HEK293T (cell line): ENCODE data around the gene ABHD17A.

Source experiments
- CTCF ChIA-PET: fragments of 350-600 bp; formaldehyde crosslinking; extraction: SDS; loops from one replicate; lab custom pipeline; 2021; ENCODE audit warnings: antibody characterized with exemption, inconsistent platforms; lab: Yijun Ruan, JAX
- POLR2A ChIA-PET: fragments of 350-600 bp; formaldehyde crosslinking; extraction: SDS; loops from one replicate; lab custom pipeline; 2020; ENCODE audit warnings: antibody characterized with exemption, inconsistent platforms; lab: Yijun Ruan, JAX
- DNase-seq: peaks from one replicate; pipeline ENCODE4 v3.0.0; 2012; ENCODE audit warnings: mixed read lengths; ENCODE audit errors: extremely low spot score
- ARNT ChIP-seq: fragments of 450-650 bp; IDR thresholded peaks from 2 replicates; pipeline ENCODE4 v1.6.1; 2017; ENCODE audit warnings: mild to moderate bottlenecking
- BHLHE40 ChIP-seq: fragments of 450-650 bp; IDR thresholded peaks from 2 replicates; pipeline ENCODE4 v1.6.1; 2016; ENCODE audit warnings: mild to moderate bottlenecking, moderate library complexity, borderline replicate concordance
- CTBP1 ChIP-seq: fragments of 450-650 bp; IDR thresholded peaks from 2 replicates; pipeline ENCODE4 v1.6.1; 2016; ENCODE audit warnings: borderline replicate concordance
- ELF4 ChIP-seq: fragments of 450-650 bp; IDR thresholded peaks from 2 replicates; pipeline ENCODE4 v1.6.1; 2017; ENCODE audit warnings: antibody characterized with exemption
- FOXA1 ChIP-seq: fragments of 450-650 bp; IDR thresholded peaks from 2 replicates; pipeline ENCODE4 v1.6.1; 2016; ENCODE audit warnings: mild to moderate bottlenecking
- FOXK2 ChIP-seq: fragments of 450-650 bp; IDR thresholded peaks from 2 replicates; pipeline ENCODE4 v1.6.1; 2016; ENCODE audit warnings: mild to moderate bottlenecking
- FOXM1 ChIP-seq: fragments of 450-650 bp; IDR thresholded peaks from 2 replicates; pipeline ENCODE4 v1.6.1; 2017; ENCODE audit warnings: mild to moderate bottlenecking, borderline replicate concordance
- HDGF ChIP-seq: fragments of 450-650 bp; IDR thresholded peaks from 2 replicates; pipeline ENCODE4 v1.6.1; 2017; ENCODE audit warnings: antibody characterized with exemption, borderline replicate concordance
- L3MBTL2 ChIP-seq: fragments of 450-650 bp; conservative IDR thresholded peaks from 2 replicates; pipeline ENCODE4 v1.6.1; 2016; ENCODE audit warnings: mild to moderate bottlenecking
- LEF1 ChIP-seq: fragments of 450-650 bp; IDR thresholded peaks from 2 replicates; pipeline ENCODE4 v1.6.1; 2017; ENCODE audit warnings: mild to moderate bottlenecking, borderline replicate concordance
- NFRKB ChIP-seq: fragments of 450-650 bp; IDR thresholded peaks from 2 replicates; pipeline ENCODE4 v1.6.1; 2016; ENCODE audit warnings: mild to moderate bottlenecking, moderate library complexity
- SP1 ChIP-seq: fragments of 450-650 bp; IDR thresholded peaks from 2 replicates; pipeline ENCODE4 v1.6.1; 2017
- SUZ12 ChIP-seq: fragments of 450-650 bp; IDR thresholded peaks from 2 replicates; pipeline ENCODE4 v1.6.1; 2016; ENCODE audit warnings: mild to moderate bottlenecking
- TARDBP ChIP-seq: fragments of 450-650 bp; IDR thresholded peaks from 2 replicates; pipeline ENCODE4 v1.6.1; 2016
- ZNF384 ChIP-seq: fragments of 450-650 bp; IDR thresholded peaks from 2 replicates; pipeline ENCODE4 v1.6.1; 2016
- TF ChIP-seq, protein P1 (sequence below): fragments of 450-650 bp; IDR thresholded peaks from 2 replicates; pipeline ENCODE4 v1.6.1; 2016

The ABHD17A gene

DNA sequence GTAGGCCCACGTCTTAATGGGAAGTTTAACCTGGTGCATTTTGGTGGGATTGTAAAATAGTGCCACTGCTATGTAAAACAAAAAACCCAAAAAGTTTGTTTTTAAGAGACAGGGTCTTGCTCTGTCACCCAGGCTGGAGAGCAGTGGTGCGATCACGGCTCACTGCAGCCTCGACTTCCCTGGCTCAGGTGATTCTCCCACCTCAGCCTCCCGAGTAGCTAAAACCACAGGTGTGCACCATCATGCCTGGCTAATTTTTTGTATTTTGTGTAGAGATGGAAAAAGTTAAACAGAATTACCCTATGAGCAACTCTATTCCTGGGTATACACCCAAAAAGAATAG, 36.2 kb downstream of the ABHD17A start:
- ChIA-PET CTCF (interaction anchor here (0.6 to 2.1 kb wide), 3 partner anchors 10 to 933 kb away, joined by 3 to 9 read pairs (median 3); no protein-coding TSS in a partner anchor), POLR2A (interaction anchor here (1.3 to 1.4 kb wide), 2 partner anchors 27 to 48 kb away, joined by 3 to 5 read pairs; no protein-coding TSS in a partner anchor)
- no peak for TF ChIP-seq BHLHE40
- TF ChIP-seq ZNF384: no peak
- TF ChIP-seq SUZ12: no peak
- no peak for TF ChIP-seq TARDBP
- no peak for TF ChIP-seq CTBP1
- no peak for TF ChIP-seq LEF1
- no peak for TF ChIP-seq FOXK2
- no peak for TF ChIP-seq SP1
- TF ChIP-seq FOXA1: no peak
- TF ChIP-seq HDGF: no peak
- no peak for TF ChIP-seq NFRKB
- no peak for TF ChIP-seq ELF4
- no peak for TF ChIP-seq ARNT
- TF ChIP-seq FOXM1: no peak
- TF ChIP-seq, protein P1, sequence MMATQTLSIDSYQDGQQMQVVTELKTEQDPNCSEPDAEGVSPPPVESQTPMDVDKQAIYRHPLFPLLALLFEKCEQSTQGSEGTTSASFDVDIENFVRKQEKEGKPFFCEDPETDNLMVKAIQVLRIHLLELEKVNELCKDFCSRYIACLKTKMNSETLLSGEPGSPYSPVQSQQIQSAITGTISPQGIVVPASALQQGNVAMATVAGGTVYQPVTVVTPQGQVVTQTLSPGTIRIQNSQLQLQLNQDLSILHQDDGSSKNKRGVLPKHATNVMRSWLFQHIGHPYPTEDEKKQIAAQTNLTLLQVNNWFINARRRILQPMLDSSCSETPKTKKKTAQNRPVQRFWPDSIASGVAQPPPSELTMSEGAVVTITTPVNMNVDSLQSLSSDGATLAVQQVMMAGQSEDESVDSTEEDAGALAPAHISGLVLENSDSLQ: no peak
- TF ChIP-seq L3MBTL2: no peak
- DNase-seq: no peak

DNA sequence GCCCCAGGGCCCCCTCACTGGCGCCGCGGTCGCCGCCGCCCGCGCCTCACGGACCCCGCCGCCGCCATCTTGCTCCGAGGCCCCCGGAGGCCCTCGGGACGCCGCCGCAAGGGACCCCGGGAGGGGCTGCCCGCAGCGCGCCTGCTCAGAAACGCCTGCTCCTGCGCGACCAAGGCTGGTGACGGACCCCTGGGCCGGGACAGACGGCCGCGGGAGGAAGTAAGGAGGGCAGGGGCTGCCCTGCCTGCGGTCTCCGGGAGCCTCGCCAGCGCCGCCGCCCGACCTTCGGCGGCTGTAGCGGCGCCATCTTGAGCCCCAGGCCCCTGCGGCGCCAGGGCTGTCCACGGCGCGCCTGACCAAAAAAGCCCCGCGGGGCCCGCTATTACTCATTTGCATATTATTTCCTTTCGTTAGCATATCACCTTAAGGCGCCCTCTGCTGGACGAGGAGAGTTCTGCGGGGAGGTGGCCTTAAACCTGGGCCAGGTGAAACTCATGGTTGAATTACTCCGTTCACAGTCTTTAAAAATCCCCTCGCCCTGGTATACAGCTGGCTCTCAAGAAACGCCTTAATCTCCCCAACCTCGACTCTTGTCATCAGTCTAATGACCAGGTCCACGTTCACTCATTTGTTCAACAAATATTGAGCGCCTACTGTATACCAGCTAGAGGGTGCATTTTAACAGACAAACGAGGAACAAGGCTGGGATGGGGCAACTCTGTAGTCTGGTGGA, 36.7 kb downstream of the ABHD17A start, which contains the start of gene REXO1:
REXO1 (minus strand) TSS at position 85 of the 733 bp plus-strand sequence. CDS start 125 bp downstream, outside the sequence.
- ChIA-PET CTCF (interaction anchor here (0.6 to 2.1 kb wide), 2 partner anchors 10 kb away, joined by 3 to 9 read pairs; no protein-coding TSS in a partner anchor), POLR2A (interaction anchor here (1.3 to 1.4 kb wide), 2 partner anchors 28 to 49 kb away, joined by 3 to 5 read pairs; no protein-coding TSS in a partner anchor)
- peak; percentile 84 for DNase-seq

DNA sequence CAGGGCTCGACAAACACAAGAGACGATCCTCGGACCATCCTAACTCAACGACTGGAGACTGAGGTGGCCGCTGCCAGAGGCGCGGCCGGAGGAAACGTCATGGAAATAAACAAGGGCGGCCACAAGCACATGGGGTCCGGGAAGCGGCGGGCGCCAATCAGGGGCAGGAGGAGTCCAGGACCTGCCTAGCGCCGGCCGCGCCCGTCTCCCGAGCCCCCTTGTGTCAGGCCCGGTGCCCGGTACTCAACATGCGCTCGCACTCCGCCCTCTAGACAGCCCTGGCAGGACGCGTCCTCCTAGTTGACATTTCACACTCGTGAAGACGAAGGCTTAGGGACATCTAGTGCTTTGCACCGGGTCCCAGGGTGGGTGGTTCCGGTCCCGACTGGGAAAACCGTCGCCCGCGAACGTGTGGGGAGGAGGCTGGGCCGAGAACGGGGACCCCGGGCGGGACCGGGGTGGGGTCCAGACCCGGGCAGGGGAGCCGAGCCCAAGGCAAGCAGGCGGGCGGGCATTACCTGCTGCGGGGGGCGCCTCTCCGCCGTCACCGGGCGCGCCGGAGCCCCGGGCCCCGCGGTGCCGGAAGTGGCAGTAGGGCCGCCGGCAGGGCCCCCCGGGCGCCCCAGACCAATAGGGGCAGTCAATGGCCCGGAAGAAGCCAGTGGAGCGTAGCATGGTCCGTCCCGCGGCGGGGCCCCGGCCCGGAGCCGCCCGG, 37.5 kb downstream of the ABHD17A start:
- peak; percentile 49 for DNase-seq
- CTCF ChIA-PET: no interaction called here
- TF ChIP-seq LEF1 (no peak), HDGF (no peak), TARDBP (no peak), NFRKB (no peak), FOXM1 (no peak), FOXA1 (no peak), L3MBTL2 (no peak)
- POLR2A ChIA-PET: no interaction called here

More for the DNA sequence above, 36.7 kb downstream of the ABHD17A start, which contains the start of gene REXO1:
- no peak for TF ChIP-seq TARDBP
- no peak for TF ChIP-seq FOXK2
- peak; percentile 82 for TF ChIP-seq NFRKB
- peak; percentile 77 for TF ChIP-seq ELF4

DNA sequence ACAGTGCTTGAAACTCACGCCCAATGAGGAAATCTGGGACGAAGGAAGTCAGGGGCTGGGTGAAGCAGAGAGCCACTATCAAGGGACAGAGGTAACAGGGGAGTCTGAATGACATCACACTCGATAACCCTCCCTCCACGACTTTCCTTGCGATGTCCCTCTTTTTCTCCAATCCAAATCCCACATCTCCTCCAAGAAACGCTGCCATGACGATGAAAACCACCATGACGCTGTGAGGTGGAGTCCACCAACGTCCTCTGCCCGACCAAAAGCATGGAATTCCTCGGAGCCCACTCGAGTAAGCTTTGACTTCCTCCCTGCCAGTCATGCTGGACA, 38.0 kb downstream of the ABHD17A start:
- ChIA-PET CTCF (no interaction called here), POLR2A (no interaction called here)
- TF ChIP-seq FOXM1 (no peak), LEF1 (no peak), BHLHE40 (no peak), HDGF (no peak), FOXK2 (no peak), FOXA1 (no peak), NFRKB (no peak), CTBP1 (no peak), ELF4 (no peak), SP1 (no peak), ZNF384 (no peak), TARDBP (no peak), SUZ12 (no peak), L3MBTL2 (no peak), ARNT (no peak)
- TF ChIP-seq, protein P1: no peak
- no peak for DNase-seq

DNA sequence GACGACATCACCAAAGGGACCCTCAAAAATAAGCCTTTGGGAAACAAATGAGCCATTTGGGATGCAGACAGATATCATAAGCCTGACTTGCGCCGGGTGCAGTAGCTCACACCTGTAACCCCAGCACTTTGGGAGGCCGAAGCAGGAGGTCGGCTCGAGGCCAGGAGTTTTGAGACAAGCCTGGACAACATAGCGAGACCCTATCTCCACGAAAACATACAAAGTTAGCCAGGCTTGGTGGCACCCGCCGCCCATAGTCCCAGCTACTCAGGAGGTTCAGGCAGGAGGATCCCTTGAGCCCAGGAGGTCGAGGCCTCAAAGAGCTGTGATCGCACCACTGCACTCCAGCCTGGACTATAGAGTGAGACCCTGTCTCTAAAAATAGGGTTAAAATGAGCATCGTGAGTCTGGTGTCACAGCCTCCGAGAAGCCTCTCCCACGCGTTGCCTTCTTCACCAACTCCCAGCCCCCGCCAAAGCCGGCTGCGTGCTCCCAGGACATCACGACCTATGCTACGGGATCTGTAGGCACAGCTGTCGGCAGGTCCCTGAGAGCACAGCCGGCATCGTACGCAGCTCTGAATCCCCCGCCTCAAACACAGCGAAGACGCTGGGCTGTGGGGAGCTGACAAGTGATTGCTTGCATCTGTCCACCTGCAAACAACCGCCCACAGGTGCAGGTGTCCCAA, 38.6 kb downstream of the ABHD17A start:
- TF ChIP-seq L3MBTL2 (no peak), HDGF (no peak), ARNT (no peak), ZNF384 (no peak), ELF4 (no peak), FOXA1 (no peak), NFRKB (no peak), LEF1 (no peak), CTBP1 (no peak)
- ChIA-PET CTCF (no interaction called here), POLR2A (interaction anchor here (1.9 kb wide), 1 partner anchor 30 kb away, joined by 5 read pairs; no protein-coding TSS in a partner anchor)
- no peak for DNase-seq

DNA sequence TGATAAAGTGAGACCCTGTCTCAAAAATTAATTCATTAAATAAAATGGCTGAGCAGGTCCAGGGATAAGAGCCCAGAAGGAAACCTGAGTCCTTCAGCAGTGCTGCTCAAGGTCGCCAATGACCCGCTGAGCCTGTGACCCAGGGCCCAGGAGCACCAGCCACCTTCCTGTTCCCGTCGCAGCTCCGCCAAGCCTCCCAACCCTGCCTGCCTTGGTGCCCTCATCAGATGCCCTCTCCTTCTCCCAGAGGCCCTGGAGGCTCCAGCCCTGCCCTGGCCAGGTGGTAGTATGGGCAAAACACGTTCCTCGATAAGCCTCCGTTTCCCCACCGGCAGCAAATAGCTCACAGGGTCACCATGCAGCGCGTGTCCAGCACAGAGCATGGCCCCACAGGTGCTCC, 39.7 kb downstream of the ABHD17A start:
- no peak for TF ChIP-seq NFRKB
- no peak for TF ChIP-seq TARDBP
- no peak for TF ChIP-seq ELF4
- TF ChIP-seq BHLHE40: no peak
- TF ChIP-seq, protein P1: no peak
- no peak for TF ChIP-seq SP1
- TF ChIP-seq FOXM1: no peak
- DNase-seq: no peak
- ChIA-PET POLR2A (interaction anchor here (1.9 kb wide), 1 partner anchor 31 kb away, joined by 5 read pairs; no protein-coding TSS in a partner anchor), CTCF (no interaction called here)
